ENCODE data around the gene FAM98C.

The FAM98C gene

DNA sequence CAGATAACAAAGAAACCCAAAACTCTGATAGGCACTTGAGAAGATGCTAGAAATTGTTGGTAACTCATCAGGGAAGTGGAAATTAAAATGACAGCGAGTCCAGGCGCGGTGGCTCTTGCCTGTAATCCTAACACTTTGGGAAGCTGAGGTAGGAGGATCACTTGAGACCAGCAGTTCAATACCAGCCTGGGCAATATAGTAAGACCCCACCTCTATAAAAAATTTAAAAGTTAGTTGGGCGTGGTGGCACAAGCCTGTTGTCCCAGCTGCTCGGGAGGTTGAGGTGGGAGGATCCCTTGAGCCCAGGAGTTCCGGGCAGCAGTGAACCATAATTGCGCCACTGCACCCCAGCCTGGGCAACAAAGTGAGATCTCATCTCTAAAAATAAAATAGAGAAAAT is 28.0 kb downstream of the FAM98C start:
- H3K9ac ChIP-seq (ENCODE audit: low read depth, low read length): no peak overlapping the region
- no peak overlapping the region for H3K4me3 ChIP-seq (ENCODE audit: low read length)
- H3K9me3 ChIP-seq (replicated peaks; ENCODE audit: low read length): no peaks in the 10 kb centered on the region
- H3K4me1 ChIP-seq (ENCODE audit: control insufficient read depth, insufficient read depth, low read length): no peaks in the 10 kb centered on the region
- no peak overlapping the region for H3K4me2 ChIP-seq (ENCODE audit: low read length)
- no peaks in the 10 kb centered on the region for H3K36me3 ChIP-seq (ENCODE audit: insufficient read depth, low read length)
- peaks cover 25% of the 10 kb centered on the region for H3K27me3 ChIP-seq (ENCODE audit: control insufficient read depth, insufficient read depth, low read length)

DNA sequence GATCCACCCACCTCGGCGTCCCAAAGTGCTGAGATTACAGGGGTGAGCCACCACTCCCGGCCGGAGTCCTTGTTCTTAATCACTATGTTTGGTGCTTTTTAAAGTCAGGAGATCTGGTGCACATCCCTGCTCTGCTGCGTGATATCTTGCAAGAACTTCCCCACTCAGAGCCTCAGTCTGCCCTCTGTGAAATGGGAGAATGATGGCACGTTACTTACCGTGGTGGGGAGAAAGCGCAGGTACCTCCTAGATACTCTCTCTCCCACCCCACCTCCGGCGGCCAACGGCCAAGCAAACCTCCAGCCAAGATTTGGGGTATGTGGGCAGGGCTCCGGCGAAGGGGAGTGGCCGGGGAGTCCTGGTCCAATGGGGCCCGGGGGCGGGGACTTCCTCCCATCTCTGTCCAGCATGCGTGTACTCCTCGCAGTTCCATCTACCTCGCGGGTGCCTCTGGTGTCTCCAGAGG is 30.4 kb downstream of the FAM98C start, which contains the start of gene RYR1:
Gene RYR1, plus strand, starts transcription at position 424 of the 466 bp plus-strand sequence. CDS start 139 bp downstream, outside the sequence.
- H3K27me3 ChIP-seq (ENCODE audit: control insufficient read depth, insufficient read depth, low read length): peaks cover 25% of the 10 kb centered on the region
- H3K9ac ChIP-seq (ENCODE audit: low read depth, low read length): no peak within 1 kb of the TSS

DNA sequence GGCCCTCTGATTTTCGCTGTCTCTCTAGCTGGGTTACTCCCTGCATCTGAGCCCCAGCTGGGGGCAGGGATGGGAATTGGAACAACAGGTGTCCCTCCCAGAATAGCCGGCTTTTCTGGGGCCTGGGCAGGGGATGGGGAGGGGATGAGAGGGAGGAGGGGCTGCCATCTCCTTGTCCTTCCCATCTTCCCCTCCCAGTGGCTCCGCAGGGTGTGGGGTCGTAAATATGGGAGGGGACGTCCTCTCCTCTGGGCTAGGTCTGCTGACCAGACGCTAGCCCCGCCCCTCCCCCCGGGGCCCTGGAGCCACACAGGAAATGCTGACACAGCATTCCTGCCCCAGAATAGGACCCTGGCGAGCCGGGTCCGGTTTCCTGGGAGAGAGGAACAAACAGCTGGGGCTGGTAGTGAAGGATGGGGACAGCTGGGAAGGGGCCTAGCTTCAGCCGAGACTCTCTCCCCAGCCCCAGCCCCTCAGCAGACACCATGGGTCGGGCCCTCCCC is 31.7 kb downstream of the FAM98C start:
- no peak overlapping the region for H3K4me3 ChIP-seq (ENCODE audit: low read length)
- H3K27me3 ChIP-seq (ENCODE audit: control insufficient read depth, insufficient read depth, low read length): peaks cover 16% of the 10 kb centered on the region
- no peaks in the 10 kb centered on the region for H3K4me1 ChIP-seq (ENCODE audit: control insufficient read depth, insufficient read depth, low read length)
- H3K36me3 ChIP-seq (ENCODE audit: insufficient read depth, low read length): no peaks in the 10 kb centered on the region
- no peaks in the 10 kb centered on the region for H3K9me3 ChIP-seq (replicated peaks; ENCODE audit: low read length)
- H3K9ac ChIP-seq (ENCODE audit: low read depth, low read length): no peak overlapping the region
- H3K4me2 ChIP-seq (ENCODE audit: low read length): no peak overlapping the region

More for the DNA sequence above, 30.4 kb downstream of the FAM98C start, which contains the start of gene RYR1:
- Histone ChIP-seq H3K9me3 (replicated peaks; ENCODE audit: low read length) (no peaks in the 10 kb centered on the region), H3K4me1 (ENCODE audit: control insufficient read depth, insufficient read depth, low read length) (no peaks in the 10 kb centered on the region), H3K4me2 (ENCODE audit: low read length) (no peak within 1 kb of the TSS), H3K4me3 (ENCODE audit: low read length) (no peak within 1 kb of the TSS), H3K36me3 (ENCODE audit: insufficient read depth, low read length) (no peaks in the 10 kb centered on the region)

DNA sequence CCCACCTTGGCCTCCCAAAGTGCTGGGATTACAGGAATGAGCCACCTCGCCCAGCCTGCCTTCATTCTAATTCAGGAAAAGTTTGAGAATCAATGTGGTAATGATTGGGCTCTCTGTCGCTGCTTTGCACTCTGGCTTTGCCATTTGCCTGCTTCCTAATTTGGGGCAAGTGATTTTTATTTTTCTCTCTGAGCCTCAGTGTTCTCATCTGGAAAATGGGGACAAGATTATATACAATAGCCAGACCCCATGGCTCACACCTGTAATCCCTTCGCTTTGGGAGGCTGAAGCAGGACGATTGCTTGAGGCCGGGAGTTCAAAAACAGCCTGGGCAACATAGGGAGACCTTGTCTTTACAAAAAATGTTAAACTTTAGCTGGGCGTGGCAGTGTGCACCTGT is 34.4 kb downstream of the FAM98C start:
- Histone ChIP-seq H3K4me2 (ENCODE audit: low read length) (no peak overlapping the region), H3K9me3 (replicated peaks; ENCODE audit: low read length) (no peaks in the 10 kb centered on the region)

DNA sequence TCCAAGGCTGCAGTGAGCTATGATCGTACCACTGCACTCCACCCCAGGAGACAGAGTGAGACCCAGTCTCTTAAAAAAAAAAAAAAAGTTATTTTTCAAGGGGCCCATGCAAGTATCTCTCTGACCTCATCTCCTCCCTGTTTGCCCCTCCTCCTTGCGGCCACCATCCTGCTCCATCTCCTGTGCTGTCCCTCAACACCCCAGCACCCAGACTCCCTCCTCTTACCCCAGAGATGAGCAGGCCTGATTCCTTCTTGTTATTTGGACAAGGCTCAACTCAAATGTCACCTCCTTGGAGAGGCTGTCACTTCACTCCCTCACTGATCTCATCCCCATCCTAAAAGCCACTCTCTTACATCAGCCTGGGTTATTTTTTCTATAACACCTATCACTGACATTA is 35.0 kb downstream of the FAM98C start:
- no peaks in the 10 kb centered on the region for H3K36me3 ChIP-seq (ENCODE audit: insufficient read depth, low read length)
- H3K9ac ChIP-seq (ENCODE audit: low read depth, low read length): no peak overlapping the region
- peaks cover 10% of the 10 kb centered on the region for H3K27me3 ChIP-seq (ENCODE audit: control insufficient read depth, insufficient read depth, low read length)
- H3K9me3 ChIP-seq (replicated peaks; ENCODE audit: low read length): no peaks in the 10 kb centered on the region
- no peaks in the 10 kb centered on the region for H3K4me1 ChIP-seq (ENCODE audit: control insufficient read depth, insufficient read depth, low read length)
- H3K4me3 ChIP-seq (ENCODE audit: low read length): no peak overlapping the region
- H3K4me2 ChIP-seq (ENCODE audit: low read length): no peak overlapping the region

More for the DNA sequence above, 34.4 kb downstream of the FAM98C start:
- Histone ChIP-seq H3K4me3 (ENCODE audit: low read length) (no peak overlapping the region), H3K36me3 (ENCODE audit: insufficient read depth, low read length) (no peaks in the 10 kb centered on the region), H3K4me1 (ENCODE audit: control insufficient read depth, insufficient read depth, low read length) (no peaks in the 10 kb centered on the region), H3K9ac (ENCODE audit: low read depth, low read length) (no peak overlapping the region), H3K27me3 (ENCODE audit: control insufficient read depth, insufficient read depth, low read length) (peaks cover 10% of the 10 kb centered on the region)

DNA sequence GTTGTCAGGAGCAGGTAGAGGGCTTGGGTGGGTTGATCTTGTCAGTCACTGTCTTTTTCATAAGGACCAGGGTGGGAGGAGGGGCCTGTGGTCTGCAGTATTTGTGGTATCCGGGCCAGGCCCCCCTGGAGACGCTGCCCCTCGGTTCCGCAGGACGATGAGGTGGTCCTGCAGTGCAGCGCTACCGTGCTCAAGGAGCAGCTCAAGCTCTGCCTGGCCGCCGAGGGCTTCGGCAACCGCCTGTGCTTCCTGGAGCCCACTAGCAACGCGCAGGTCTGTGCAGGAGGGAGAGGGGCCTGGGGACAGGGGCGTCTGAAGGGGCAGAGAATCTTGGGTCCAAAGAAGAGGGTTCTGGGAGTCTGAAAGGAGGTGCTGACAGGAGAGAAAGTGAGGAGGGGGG is 37.7 kb downstream of the FAM98C start:
- H3K4me3 ChIP-seq (ENCODE audit: low read length): no peak overlapping the region
- H3K36me3 ChIP-seq (ENCODE audit: insufficient read depth, low read length): no peaks in the 10 kb centered on the region
- H3K9ac ChIP-seq (ENCODE audit: low read depth, low read length): no peak overlapping the region
- H3K4me1 ChIP-seq (ENCODE audit: control insufficient read depth, insufficient read depth, low read length): no peaks in the 10 kb centered on the region
- no peaks in the 10 kb centered on the region for H3K9me3 ChIP-seq (replicated peaks; ENCODE audit: low read length)
- H3K4me2 ChIP-seq (ENCODE audit: low read length): no peak overlapping the region
- H3K27me3 ChIP-seq (ENCODE audit: control insufficient read depth, insufficient read depth, low read length): peaks cover 3% of the 10 kb centered on the region

DNA sequence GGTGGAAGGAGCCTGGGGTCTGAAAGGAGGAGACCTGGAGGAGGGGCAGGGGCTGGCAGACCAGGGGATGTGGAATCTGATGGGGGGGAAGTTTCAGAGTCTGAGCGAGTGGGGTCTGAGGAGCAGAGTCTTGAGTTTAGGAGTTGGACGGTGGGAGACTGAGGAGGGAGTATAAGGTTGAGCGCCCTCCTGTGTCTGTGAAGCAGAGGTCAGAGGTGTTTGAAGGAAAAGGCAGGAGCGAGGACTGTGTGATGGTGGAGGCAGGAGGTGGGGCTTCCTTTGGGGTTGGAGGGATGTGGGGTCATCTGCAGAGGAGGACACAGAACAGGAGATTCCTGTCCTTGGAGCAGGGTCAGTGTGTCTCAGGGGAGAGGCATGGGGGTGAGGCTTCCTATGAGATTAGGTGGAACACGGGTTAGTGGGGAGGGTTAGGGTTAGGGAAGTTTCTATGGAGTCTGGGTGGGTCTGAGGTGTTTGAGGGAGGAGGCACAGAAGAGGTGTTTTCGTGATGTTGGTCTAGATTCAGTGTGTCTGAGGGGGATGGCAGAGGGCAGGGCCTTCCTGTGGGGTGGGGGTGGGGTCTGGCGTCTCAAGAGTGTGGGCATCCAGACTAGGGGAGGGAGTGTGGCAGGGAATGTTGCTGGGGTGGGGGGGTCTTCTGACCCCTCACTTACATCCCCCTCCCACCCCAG is 38.9 kb downstream of the FAM98C start:
- Histone ChIP-seq H3K27me3 (ENCODE audit: control insufficient read depth, insufficient read depth, low read length) (peaks cover 3% of the 10 kb centered on the region), H3K36me3 (ENCODE audit: insufficient read depth, low read length) (no peaks in the 10 kb centered on the region), H3K4me2 (ENCODE audit: low read length) (no peak overlapping the region), H3K4me1 (ENCODE audit: control insufficient read depth, insufficient read depth, low read length) (no peaks in the 10 kb centered on the region), H3K4me3 (ENCODE audit: low read length) (no peak overlapping the region), H3K9ac (ENCODE audit: low read depth, low read length) (no peak overlapping the region), H3K9me3 (replicated peaks; ENCODE audit: low read length) (no peaks in the 10 kb centered on the region)

DNA sequence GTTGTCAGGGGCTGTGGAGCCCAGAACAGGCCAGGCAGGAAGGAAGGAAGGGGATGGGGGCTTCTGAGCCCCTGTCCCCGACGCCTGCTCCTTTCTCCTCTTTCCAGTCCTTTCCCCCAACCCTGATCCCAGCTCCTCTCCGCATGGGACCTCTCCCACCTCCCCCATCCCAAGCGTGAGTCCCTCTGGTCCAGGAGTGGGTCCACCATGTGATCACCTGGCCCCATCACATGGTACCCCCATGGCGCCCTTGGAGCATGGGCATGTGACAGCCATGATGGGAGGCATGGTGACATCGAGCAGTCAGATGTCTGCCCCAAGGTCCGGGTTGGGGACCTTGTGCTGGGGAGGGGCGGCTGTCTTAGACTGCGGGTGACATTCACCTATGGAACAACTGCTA is 39.8 kb downstream of the FAM98C start:
- no peaks in the 10 kb centered on the region for H3K36me3 ChIP-seq (ENCODE audit: insufficient read depth, low read length)
- peaks cover 3% of the 10 kb centered on the region for H3K27me3 ChIP-seq (ENCODE audit: control insufficient read depth, insufficient read depth, low read length)
- no peak overlapping the region for H3K4me2 ChIP-seq (ENCODE audit: low read length)
- no peaks in the 10 kb centered on the region for H3K9me3 ChIP-seq (replicated peaks; ENCODE audit: low read length)
- no peak overlapping the region for H3K9ac ChIP-seq (ENCODE audit: low read depth, low read length)
- no peak overlapping the region for H3K4me3 ChIP-seq (ENCODE audit: low read length)
- H3K4me1 ChIP-seq (ENCODE audit: control insufficient read depth, insufficient read depth, low read length): no peaks in the 10 kb centered on the region

DNA sequence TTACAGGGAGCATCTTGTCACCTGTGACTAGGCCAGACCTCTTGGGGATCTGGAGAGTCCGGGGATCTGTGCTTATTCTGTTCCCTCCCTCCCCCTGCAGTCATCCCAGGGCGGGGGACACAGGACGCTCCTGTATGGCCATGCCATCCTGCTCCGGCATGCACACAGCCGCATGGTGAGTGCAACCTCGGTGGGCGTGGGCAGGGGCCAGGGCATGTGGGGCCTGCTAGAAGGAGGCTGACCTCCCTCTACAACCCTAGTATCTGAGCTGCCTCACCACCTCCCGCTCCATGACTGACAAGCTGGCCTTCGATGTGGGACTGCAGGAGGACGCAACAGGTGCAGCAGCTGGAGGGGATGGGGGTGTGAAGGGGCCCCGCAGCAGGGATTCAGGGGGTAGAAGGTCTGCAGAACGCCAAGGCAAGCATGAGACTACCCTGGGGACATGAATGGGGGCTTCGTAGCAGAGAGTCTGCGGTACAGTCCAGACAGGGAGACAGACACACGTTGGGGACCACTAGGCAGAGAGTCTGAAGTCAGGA is 40.6 kb downstream of the FAM98C start:
- Histone ChIP-seq H3K27me3 (ENCODE audit: control insufficient read depth, insufficient read depth, low read length) (peaks cover 3% of the 10 kb centered on the region), H3K9me3 (replicated peaks; ENCODE audit: low read length) (no peaks in the 10 kb centered on the region), H3K36me3 (ENCODE audit: insufficient read depth, low read length) (no peaks in the 10 kb centered on the region), H3K4me1 (ENCODE audit: control insufficient read depth, insufficient read depth, low read length) (no peaks in the 10 kb centered on the region), H3K4me3 (ENCODE audit: low read length) (no peak overlapping the region), H3K9ac (ENCODE audit: low read depth, low read length) (no peak overlapping the region), H3K4me2 (ENCODE audit: low read length) (no peak overlapping the region)

DNA sequence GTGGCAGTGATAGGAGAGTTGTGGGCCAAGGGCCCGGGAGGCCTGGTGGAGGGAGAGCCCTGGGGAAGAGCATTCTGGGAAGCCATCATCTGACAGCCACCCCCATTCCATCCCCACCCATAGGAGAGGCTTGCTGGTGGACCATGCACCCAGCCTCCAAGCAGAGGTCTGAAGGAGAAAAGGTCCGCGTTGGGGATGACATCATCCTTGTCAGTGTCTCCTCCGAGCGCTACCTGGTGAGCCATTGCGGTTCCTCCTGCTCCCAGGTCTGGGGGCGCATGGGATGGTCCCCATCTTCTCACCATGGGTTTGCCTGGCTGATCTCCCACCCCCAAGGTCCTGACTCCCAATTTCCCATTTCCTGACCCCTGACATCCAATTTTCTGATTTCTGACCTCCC is 41.1 kb downstream of the FAM98C start:
- no peak overlapping the region for H3K4me2 ChIP-seq (ENCODE audit: low read length)
- no peaks in the 10 kb centered on the region for H3K4me1 ChIP-seq (ENCODE audit: control insufficient read depth, insufficient read depth, low read length)
- H3K9me3 ChIP-seq (replicated peaks; ENCODE audit: low read length): no peaks in the 10 kb centered on the region
- no peaks in the 10 kb centered on the region for H3K36me3 ChIP-seq (ENCODE audit: insufficient read depth, low read length)
- H3K4me3 ChIP-seq (ENCODE audit: low read length): no peak overlapping the region
- no peak overlapping the region for H3K9ac ChIP-seq (ENCODE audit: low read depth, low read length)
- H3K27me3 ChIP-seq (ENCODE audit: control insufficient read depth, insufficient read depth, low read length): peaks cover 3% of the 10 kb centered on the region

DNA sequence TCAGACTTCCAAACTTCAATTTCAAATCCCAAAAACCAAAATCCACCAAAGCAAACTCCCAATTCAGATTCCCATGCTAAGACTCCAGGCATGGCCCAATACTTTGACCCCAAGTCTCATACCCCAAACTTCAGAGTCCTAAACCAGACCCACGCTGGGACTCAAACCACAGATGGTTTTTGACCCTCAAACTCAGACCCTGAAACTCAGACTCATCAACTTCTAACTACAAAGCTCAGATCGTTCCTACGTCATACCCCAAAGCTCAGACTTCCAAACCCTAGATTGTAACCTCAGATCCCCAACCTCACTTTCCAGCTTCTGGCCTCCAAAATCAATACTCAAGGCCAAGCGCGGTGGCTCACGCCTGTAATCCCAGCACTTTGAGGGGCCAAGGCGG is 42.5 kb downstream of the FAM98C start:
- no peaks in the 10 kb centered on the region for H3K36me3 ChIP-seq (ENCODE audit: insufficient read depth, low read length)
- H3K27me3 ChIP-seq (ENCODE audit: control insufficient read depth, insufficient read depth, low read length): peaks cover 3% of the 10 kb centered on the region
- H3K9ac ChIP-seq (ENCODE audit: low read depth, low read length): no peak overlapping the region
- H3K4me2 ChIP-seq (ENCODE audit: low read length): no peak overlapping the region
- no peak overlapping the region for H3K4me3 ChIP-seq (ENCODE audit: low read length)
- H3K9me3 ChIP-seq (replicated peaks; ENCODE audit: low read length): no peaks in the 10 kb centered on the region
- H3K4me1 ChIP-seq (ENCODE audit: control insufficient read depth, insufficient read depth, low read length): no peaks in the 10 kb centered on the region

DNA sequence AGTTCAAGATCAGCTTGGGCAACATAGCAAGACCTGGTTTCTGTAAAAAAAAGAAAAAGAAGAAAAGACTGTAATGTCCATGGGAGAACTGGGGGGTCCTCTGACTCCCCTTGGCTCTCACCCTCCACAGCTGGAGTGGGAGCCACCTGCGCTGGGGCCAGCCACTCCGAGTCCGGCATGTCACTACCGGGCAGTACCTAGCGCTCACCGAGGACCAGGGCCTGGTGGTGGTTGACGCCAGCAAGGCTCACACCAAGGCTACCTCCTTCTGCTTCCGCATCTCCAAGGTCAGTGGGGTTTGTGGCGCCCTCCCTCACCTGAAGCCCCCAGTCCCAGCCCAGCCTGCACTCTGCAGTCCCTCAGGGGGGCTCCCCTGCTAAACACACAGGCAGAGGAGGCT is 45.3 kb downstream of the FAM98C start:
- no peaks in the 10 kb centered on the region for H3K4me1 ChIP-seq (ENCODE audit: control insufficient read depth, insufficient read depth, low read length)
- H3K4me3 ChIP-seq (ENCODE audit: low read length): no peak overlapping the region
- H3K9ac ChIP-seq (ENCODE audit: low read depth, low read length): no peak overlapping the region
- no peak overlapping the region for H3K4me2 ChIP-seq (ENCODE audit: low read length)
- no peaks in the 10 kb centered on the region for H3K36me3 ChIP-seq (ENCODE audit: insufficient read depth, low read length)
- H3K9me3 ChIP-seq (replicated peaks; ENCODE audit: low read length): no peaks in the 10 kb centered on the region
- peaks cover 3% of the 10 kb centered on the region for H3K27me3 ChIP-seq (ENCODE audit: control insufficient read depth, insufficient read depth, low read length)

Measured in skeletal muscle satellite cell (primary cell).